RWPE2 (cell line): Measurements from ENCODE around the gene TRIM50.
"Not testable (repeated sequence)": the region's sequence is repeated elsewhere in the genome, so short reads cannot be mapped to it uniquely, and the experiment has no call there.

ENCODE experiments used
- ATAC-seq: fragments of 200-7000 bp; cut with Tn5 transposase; 3 replicates; pipeline ENCODE4 v1.9.1; 2021; ENCODE audit warnings: low read depth
- DNase-seq: peaks from one replicate; pipeline ENCODE4 v3.0.0-alpha.2; 2020; ENCODE audit warnings: low spot score
- H3K27ac ChIP-seq: fragments of 450-650 bp; 2 replicates; pipeline ENCODE4 v1.5.1; 2017; ENCODE audit warnings: mild to moderate bottlenecking; ENCODE audit not compliant: poor library complexity, severe bottlenecking
- H3K27me3 ChIP-seq: fragments of 250-450 bp; sonication (Bioruptor Pico); 2 replicates; pipeline ENCODE4 v1.5.1; 2021; ENCODE audit warnings: mild to moderate bottlenecking, moderate library complexity; ENCODE audit not compliant: insufficient read depth, poor library complexity, severe bottlenecking
- H3K36me3 ChIP-seq: fragments of 250-450 bp; sonication (Bioruptor Pico); 2 replicates; pipeline ENCODE4 v1.5.1; 2020; ENCODE audit warnings: low read depth, mild to moderate bottlenecking, moderate library complexity
- H3K4me1 ChIP-seq: fragments of 250-450 bp; sonication (Bioruptor Pico); 2 replicates; pipeline ENCODE4 v1.5.1; 2021; ENCODE audit warnings: mild to moderate bottlenecking, moderate library complexity; ENCODE audit not compliant: insufficient read depth, poor library complexity, severe bottlenecking
- H3K4me3 ChIP-seq: fragments of 250-450 bp; sonication (Bioruptor Pico); 2 replicates; pipeline ENCODE4 v1.5.1; 2021; ENCODE audit warnings: mild to moderate bottlenecking, moderate library complexity; ENCODE audit not compliant: severe bottlenecking
- H3K9me3 ChIP-seq: fragments of 250-450 bp; sonication (Bioruptor Pico); 2 replicates; pipeline ENCODE4 v1.5.1; 2021; ENCODE audit warnings: mild to moderate bottlenecking, moderate library complexity; ENCODE audit not compliant: severe bottlenecking
- TF ChIP-seq, protein P1 (sequence below): fragments of 450-650 bp; IDR thresholded peaks from one replicate; pipeline ENCODE4 v1.5.1; 2017; ENCODE audit warnings: mild to moderate bottlenecking, moderate library complexity; ENCODE audit not compliant: poor library complexity, severe bottlenecking

TRIM50 gene

DNA sequence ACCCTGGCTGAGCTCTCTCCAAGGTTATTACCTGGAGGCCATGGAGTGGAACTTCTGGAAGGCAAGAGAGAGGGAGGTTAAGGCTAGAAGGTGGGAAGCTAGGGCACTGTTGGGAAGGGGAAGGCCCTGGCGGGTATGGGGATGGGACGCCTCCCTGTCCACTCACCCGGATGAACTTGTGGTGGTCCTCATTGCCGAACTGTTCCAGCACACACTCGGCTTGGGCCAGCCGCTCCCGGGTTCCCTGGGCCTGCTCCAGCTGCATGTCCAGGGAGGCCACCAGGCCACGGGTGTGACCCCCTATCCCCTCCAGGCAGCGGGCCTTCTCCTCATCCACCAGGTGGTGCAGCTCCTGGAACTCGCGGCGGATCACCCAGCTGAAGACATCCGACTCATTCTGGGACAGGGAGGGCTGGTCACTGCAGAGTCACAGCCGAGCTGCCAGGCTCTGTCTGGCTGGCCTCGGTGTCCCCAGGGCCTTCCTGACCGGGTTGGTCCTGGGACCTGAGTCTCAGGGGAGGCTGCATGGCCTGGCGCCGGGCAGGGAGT lies 9.2 kb downstream of the TRIM50 start:
- not testable (repeated sequence) for H3K27ac ChIP-seq, H3K36me3 ChIP-seq, H3K4me1 ChIP-seq, H3K27me3 ChIP-seq, H3K9me3 ChIP-seq, H3K4me3 ChIP-seq, DNase-seq, ATAC-seq

DNA sequence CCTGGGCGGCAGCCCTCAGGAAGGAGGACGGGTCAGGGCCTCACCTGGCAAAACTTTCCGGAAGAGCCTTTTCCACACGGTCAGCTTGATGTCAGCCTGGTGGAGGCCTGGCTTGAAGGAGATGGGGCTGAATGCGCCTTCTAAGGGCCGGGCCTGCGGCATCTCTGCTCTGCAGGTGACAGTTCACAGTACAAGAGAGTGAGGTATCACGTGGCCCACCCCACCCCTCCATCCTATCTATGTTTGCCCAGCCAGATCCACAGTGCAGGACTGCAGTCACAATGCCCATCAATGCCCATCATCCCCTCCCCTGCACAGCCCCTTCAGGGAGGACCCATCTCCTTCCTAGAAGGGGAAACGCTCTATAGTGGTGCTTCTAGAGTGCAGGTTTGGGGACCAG lies 11.4 kb downstream of the TRIM50 start:
- no peak for ATAC-seq
- H3K9me3 ChIP-seq = no peaks in the 10 kb centered on the region
- no peak overlapping the region for H3K4me3 ChIP-seq
- H3K36me3 ChIP-seq = no peaks in the 10 kb centered on the region
- no peaks in the 10 kb centered on the region for H3K27me3 ChIP-seq
- H3K4me1 ChIP-seq = no peaks in the 10 kb centered on the region
- TF ChIP-seq, protein P1, sequence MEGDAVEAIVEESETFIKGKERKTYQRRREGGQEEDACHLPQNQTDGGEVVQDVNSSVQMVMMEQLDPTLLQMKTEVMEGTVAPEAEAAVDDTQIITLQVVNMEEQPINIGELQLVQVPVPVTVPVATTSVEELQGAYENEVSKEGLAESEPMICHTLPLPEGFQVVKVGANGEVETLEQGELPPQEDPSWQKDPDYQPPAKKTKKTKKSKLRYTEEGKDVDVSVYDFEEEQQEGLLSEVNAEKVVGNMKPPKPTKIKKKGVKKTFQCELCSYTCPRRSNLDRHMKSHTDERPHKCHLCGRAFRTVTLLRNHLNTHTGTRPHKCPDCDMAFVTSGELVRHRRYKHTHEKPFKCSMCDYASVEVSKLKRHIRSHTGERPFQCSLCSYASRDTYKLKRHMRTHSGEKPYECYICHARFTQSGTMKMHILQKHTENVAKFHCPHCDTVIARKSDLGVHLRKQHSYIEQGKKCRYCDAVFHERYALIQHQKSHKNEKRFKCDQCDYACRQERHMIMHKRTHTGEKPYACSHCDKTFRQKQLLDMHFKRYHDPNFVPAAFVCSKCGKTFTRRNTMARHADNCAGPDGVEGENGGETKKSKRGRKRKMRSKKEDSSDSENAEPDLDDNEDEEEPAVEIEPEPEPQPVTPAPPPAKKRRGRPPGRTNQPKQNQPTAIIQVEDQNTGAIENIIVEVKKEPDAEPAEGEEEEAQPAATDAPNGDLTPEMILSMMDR = no peak
- no peak overlapping the region for H3K27ac ChIP-seq
- no peak for DNase-seq

DNA sequence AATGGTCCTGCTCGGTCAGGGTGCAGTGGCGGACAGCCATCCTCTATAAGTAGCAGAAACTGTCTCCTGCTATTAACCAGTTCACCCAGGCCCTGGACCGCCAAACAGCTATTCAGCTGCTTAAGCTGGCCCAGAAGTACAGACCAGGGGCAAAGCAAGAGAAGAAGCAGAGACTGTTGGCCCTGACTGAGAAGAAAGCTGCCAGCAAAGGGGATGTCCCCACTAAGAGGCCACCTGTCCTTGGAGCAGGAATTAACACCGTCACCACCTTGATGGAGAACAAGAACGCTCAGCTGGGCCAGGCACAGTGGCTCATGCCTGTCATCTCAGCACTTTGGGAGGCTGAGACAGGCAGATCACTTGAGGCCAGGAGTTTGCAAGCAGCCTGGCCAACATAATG lies 13.6 kb downstream of the TRIM50 start:
- H3K27me3 ChIP-seq = no peaks in the 10 kb centered on the region
- TF ChIP-seq, protein P1 = no peak
- H3K27ac ChIP-seq = no peak overlapping the region
- H3K4me3 ChIP-seq = no peak overlapping the region
- no peaks in the 10 kb centered on the region for H3K9me3 ChIP-seq
- ATAC-seq (no peak), DNase-seq (no peak)
- H3K4me1 ChIP-seq = no peaks in the 10 kb centered on the region
- H3K36me3 ChIP-seq = no peaks in the 10 kb centered on the region

DNA sequence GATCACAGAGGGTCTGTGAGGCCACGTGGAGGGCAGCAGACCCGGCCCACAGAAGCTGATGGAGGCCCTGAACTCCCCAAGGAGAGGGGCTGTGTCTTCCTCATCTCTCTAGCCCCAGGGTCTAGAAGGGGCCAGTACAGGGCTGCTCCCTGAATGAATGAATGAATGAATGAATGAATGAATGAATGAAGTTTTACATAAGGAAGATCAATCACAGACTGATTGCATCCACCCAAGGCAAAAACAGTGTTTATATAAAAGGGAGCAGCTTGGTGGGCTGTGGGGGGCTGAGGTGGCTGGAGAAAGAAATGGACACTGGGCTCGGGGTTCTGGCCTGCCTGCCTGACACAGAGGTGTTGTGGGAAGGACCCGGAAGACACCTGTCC lies 14.4 kb downstream of the TRIM50 start:
- ATAC-seq (no peak), DNase-seq (no peak)
- no peaks in the 10 kb centered on the region for H3K9me3 ChIP-seq
- TF ChIP-seq, protein P1 = no peak
- no peaks in the 10 kb centered on the region for H3K27me3 ChIP-seq
- no peak overlapping the region for H3K4me3 ChIP-seq
- no peak overlapping the region for H3K27ac ChIP-seq
- peaks cover 3% of the 10 kb centered on the region for H3K4me1 ChIP-seq
- no peaks in the 10 kb centered on the region for H3K36me3 ChIP-seq

DNA sequence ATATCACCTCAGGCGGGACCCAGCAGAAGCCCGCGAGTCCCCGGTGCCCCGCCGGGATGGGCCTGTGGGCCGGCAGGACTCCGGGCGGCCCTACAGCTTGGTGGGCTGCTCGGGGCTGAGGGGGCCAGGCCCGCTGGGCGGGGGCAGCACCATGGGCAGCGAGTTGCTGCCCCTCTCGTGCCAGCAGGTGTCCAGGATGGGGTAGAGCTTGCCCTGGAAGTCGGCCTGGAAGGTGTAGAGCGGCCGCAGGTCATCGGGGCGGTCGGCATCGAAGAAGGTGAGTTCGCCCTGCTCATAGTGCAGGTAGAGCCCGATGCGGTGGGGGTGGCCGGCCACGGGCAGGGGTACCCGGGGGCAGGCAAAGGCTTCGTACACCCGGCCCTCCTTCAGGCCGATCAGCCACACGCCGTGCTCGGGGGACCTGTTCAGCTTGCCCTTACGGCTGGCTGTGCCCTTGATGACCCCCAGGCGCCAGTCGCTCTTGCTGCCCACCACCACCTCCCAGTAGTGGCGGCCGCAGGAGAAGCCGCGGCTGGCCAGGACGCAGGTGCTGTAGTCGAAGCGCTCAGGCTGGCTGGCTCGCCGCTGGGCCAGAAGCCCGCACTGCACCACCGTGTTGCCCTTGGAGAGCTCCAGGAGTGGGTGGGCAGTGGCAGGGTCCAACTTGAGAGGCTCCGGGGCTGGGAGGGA lies 14.9 kb downstream of the TRIM50 start:
- Histone ChIP-seq H3K36me3 (no peaks in the 10 kb centered on the region), H3K9me3 (no peaks in the 10 kb centered on the region), H3K27ac (no peak overlapping the region), H3K4me3 (no peak overlapping the region), H3K4me1 (peaks cover 3% of the 10 kb centered on the region), H3K27me3 (no peaks in the 10 kb centered on the region)
- no peak for DNase-seq
- TF ChIP-seq, protein P1 = no peak
- ATAC-seq = no peak

DNA sequence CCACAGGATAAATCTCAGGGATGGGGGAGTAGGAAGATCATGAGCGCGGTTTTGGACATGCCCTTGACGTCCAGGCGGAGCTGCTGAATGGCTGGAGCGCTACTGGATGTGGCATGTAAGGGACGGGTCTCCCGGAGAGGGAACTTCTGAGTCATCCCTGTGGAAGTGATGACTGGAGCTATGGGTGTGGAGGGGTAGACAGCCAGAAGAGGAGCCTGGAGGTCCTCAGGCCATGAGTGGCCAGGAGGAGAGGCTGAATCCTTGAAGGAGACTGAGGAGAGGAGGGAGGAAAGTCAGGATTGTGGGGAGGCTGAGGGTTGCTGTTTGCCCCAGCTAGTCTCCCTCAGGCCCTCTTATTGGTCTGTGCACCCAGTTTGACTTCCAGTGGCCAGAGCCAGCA lies 16.5 kb downstream of the TRIM50 start:
- H3K4me1 ChIP-seq, H3K9me3 ChIP-seq, H3K36me3 ChIP-seq, H3K4me3 ChIP-seq, ATAC-seq, H3K27ac ChIP-seq, DNase-seq, H3K27me3 ChIP-seq: not testable (repeated sequence)
